ENCODE measurements around the gene CHD5.

- TF ChIP-seq, protein P1, sequence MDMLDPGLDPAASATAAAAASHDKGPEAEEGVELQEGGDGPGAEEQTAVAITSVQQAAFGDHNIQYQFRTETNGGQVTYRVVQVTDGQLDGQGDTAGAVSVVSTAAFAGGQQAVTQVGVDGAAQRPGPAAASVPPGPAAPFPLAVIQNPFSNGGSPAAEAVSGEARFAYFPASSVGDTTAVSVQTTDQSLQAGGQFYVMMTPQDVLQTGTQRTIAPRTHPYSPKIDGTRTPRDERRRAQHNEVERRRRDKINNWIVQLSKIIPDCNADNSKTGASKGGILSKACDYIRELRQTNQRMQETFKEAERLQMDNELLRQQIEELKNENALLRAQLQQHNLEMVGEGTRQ (CRISPR knock-in tag; IDR thresholded peaks at IDR 0.05), result no peak
- TF ChIP-seq, protein P2, sequence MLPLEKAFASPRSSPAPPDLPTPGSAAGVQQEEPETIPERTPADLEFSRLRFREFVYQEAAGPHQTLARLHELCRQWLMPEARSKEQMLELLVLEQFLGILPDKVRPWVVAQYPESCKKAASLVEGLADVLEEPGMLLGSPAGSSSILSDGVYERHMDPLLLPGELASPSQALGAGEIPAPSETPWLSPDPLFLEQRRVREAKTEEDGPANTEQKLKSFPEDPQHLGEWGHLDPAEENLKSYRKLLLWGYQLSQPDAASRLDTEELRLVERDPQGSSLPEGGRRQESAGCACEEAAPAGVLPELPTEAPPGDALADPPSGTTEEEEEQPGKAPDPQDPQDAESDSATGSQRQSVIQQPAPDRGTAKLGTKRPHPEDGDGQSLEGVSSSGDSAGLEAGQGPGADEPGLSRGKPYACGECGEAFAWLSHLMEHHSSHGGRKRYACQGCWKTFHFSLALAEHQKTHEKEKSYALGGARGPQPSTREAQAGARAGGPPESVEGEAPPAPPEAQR (CRISPR knock-in tag; IDR thresholded peaks at IDR 0.05), result no peak
- TF ChIP-seq, protein P3, sequence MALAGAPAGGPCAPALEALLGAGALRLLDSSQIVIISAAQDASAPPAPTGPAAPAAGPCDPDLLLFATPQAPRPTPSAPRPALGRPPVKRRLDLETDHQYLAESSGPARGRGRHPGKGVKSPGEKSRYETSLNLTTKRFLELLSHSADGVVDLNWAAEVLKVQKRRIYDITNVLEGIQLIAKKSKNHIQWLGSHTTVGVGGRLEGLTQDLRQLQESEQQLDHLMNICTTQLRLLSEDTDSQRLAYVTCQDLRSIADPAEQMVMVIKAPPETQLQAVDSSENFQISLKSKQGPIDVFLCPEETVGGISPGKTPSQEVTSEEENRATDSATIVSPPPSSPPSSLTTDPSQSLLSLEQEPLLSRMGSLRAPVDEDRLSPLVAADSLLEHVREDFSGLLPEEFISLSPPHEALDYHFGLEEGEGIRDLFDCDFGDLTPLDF (CRISPR knock-in tag; IDR thresholded peaks at IDR 0.05), result no peak
- TF ChIP-seq ATF6 (CRISPR knock-in tag; IDR thresholded peaks at IDR 0.05) (no peak), ZBTB43 (CRISPR knock-in tag; IDR thresholded peaks at IDR 0.05) (no peak), ZBTB21 (CRISPR knock-in tag; IDR thresholded peaks at IDR 0.05; ENCODE audit: borderline replicate concordance) (no peak), ATF3 (CRISPR knock-in tag; conservative IDR thresholded peaks at IDR 0.05) (no peak), ZNF232 (CRISPR knock-in tag; IDR thresholded peaks at IDR 0.05) (no peak), AFF4 (CRISPR knock-in tag; IDR thresholded peaks at IDR 0.05; ENCODE audit: borderline replicate concordance) (no peak)
- TF ChIP-seq, protein P4, sequence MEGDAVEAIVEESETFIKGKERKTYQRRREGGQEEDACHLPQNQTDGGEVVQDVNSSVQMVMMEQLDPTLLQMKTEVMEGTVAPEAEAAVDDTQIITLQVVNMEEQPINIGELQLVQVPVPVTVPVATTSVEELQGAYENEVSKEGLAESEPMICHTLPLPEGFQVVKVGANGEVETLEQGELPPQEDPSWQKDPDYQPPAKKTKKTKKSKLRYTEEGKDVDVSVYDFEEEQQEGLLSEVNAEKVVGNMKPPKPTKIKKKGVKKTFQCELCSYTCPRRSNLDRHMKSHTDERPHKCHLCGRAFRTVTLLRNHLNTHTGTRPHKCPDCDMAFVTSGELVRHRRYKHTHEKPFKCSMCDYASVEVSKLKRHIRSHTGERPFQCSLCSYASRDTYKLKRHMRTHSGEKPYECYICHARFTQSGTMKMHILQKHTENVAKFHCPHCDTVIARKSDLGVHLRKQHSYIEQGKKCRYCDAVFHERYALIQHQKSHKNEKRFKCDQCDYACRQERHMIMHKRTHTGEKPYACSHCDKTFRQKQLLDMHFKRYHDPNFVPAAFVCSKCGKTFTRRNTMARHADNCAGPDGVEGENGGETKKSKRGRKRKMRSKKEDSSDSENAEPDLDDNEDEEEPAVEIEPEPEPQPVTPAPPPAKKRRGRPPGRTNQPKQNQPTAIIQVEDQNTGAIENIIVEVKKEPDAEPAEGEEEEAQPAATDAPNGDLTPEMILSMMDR (IDR thresholded peaks at IDR 0.05), result no peak
- TF ChIP-seq, protein P5, sequence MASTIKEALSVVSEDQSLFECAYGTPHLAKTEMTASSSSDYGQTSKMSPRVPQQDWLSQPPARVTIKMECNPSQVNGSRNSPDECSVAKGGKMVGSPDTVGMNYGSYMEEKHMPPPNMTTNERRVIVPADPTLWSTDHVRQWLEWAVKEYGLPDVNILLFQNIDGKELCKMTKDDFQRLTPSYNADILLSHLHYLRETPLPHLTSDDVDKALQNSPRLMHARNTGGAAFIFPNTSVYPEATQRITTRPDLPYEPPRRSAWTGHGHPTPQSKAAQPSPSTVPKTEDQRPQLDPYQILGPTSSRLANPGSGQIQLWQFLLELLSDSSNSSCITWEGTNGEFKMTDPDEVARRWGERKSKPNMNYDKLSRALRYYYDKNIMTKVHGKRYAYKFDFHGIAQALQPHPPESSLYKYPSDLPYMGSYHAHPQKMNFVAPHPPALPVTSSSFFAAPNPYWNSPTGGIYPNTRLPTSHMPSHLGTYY (CRISPR knock-in tag; IDR thresholded peaks at IDR 0.05), result no peak
- TF ChIP-seq, protein P6, sequence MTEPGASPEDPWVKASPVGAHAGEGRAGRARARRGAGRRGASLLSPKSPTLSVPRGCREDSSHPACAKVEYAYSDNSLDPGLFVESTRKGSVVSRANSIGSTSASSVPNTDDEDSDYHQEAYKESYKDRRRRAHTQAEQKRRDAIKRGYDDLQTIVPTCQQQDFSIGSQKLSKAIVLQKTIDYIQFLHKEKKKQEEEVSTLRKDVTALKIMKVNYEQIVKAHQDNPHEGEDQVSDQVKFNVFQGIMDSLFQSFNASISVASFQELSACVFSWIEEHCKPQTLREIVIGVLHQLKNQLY (CRISPR knock-in tag; IDR thresholded peaks at IDR 0.05), result no peak
- TF ChIP-seq, protein P7, sequence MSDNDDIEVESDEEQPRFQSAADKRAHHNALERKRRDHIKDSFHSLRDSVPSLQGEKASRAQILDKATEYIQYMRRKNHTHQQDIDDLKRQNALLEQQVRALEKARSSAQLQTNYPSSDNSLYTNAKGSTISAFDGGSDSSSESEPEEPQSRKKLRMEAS (CRISPR knock-in tag; IDR thresholded peaks at IDR 0.05), result no peak
These were observed 42.5 kb upstream of the CHD5 start for GRCh38 chr1:6222636-6223035.
